Mesenchymal stem cell (in vitro differentiated cells and primary cell): Measurements from ENCODE around the gene CACNA2D3.
"Not testable (repeated sequence)": the region's sequence is repeated elsewhere in the genome, so short reads cannot be mapped to it uniquely, and the experiment has no call there.

Experiments
- DNase-seq: peaks from one replicate; pipeline ENCODE4 v3.0.0-alpha.2; 2013
- H2AFZ ChIP-seq: one replicate; pipeline ENCODE4 v1.6.1; 2013; ENCODE audit warnings: low read depth, mild to moderate bottlenecking, control low read depth, inconsistent platforms, low read length, moderate library complexity
- H2AK5ac ChIP-seq: 2 replicates; pipeline ENCODE4 v1.6.1; 2013; ENCODE audit warnings: low read length, moderate library complexity, mild to moderate bottlenecking, inconsistent platforms; ENCODE audit not compliant: severe bottlenecking
- H2BK120ac ChIP-seq: one replicate; pipeline ENCODE4 v1.6.1; 2013; ENCODE audit warnings: low read depth, mild to moderate bottlenecking, inconsistent platforms, low read length, moderate library complexity
- H2BK12ac ChIP-seq, 2 experiments: one replicate each; pipeline ENCODE4 v1.6.1; 2013; ENCODE audit warnings: inconsistent platforms in 2 of 2, low read length in 2 of 2, mild to moderate bottlenecking in 2 of 2, moderate library complexity in 2 of 2, control low read depth in 1 of 2
- H2BK15ac ChIP-seq: one replicate; pipeline ENCODE4 v1.6.1; 2013; ENCODE audit warnings: mild to moderate bottlenecking, low read depth, inconsistent platforms; ENCODE audit not compliant: poor library complexity, severe bottlenecking
- H2BK5ac ChIP-seq: 2 replicates; pipeline ENCODE4 v1.6.1; 2013; ENCODE audit warnings: low read depth, mild to moderate bottlenecking, low read length, control low read depth, inconsistent platforms; ENCODE audit not compliant: poor library complexity, severe bottlenecking
- H3K14ac ChIP-seq, 2 experiments: one replicate each; pipeline ENCODE4 v1.6.1; 2013; ENCODE audit warnings: inconsistent platforms in 2 of 2, low read length in 2 of 2, control low read depth in 1 of 2, mild to moderate bottlenecking in 1 of 2, moderate library complexity in 1 of 2
- H3K18ac ChIP-seq, 2 experiments: one replicate each; pipeline ENCODE4 v1.6.1; 2013; ENCODE audit warnings: inconsistent platforms in 2 of 2, low read length in 2 of 2, control low read depth in 1 of 2, low read depth in 1 of 2, mild to moderate bottlenecking in 1 of 2
- H3K23ac ChIP-seq, 2 experiments: one replicate each; pipeline ENCODE4 v1.6.1; 2013; ENCODE audit warnings: inconsistent platforms in 2 of 2, low read length in 2 of 2, mild to moderate bottlenecking in 2 of 2, moderate library complexity in 2 of 2, control low read depth in 1 of 2
- H3K27ac ChIP-seq: 2 replicates; pipeline ENCODE4 v1.5.1; 2013; ENCODE audit warnings: mild to moderate bottlenecking, moderate library complexity, low read length, control low read depth, inconsistent platforms; ENCODE audit not compliant: poor library complexity, severe bottlenecking
- H3K27me3 ChIP-seq, 2 experiments: 2 replicates each; pipeline versions ENCODE4 v1.6.1 to v1.7.0; 2013; ENCODE audit warnings: low read length in 2 of 2, mild to moderate bottlenecking in 2 of 2, moderate library complexity in 2 of 2, control low read depth in 1 of 2, inconsistent platforms in 1 of 2; ENCODE audit not compliant: control insufficient read depth in 1 of 2, insufficient read depth in 1 of 2
- H3K36me3 ChIP-seq, 2 experiments: 2 replicates each; pipeline versions ENCODE4 v1.6.1 to v1.7.0; 2013; ENCODE audit warnings: low read length in 2 of 2, control low read depth in 1 of 2, inconsistent platforms in 1 of 2, low read depth in 1 of 2, mild to moderate bottlenecking in 1 of 2; ENCODE audit not compliant: insufficient read depth in 2 of 2, control insufficient read depth in 1 of 2
- H3K4ac ChIP-seq, 2 experiments: one replicate each; pipeline ENCODE4 v1.6.1; 2013; ENCODE audit warnings: inconsistent platforms in 2 of 2, low read length in 2 of 2, mild to moderate bottlenecking in 2 of 2, moderate library complexity in 2 of 2, control low read depth in 1 of 2, low read depth in 1 of 2
- H3K4me1 ChIP-seq: 2 replicates; pipeline ENCODE4 v1.6.1; 2013; ENCODE audit warnings: low read depth, low read length, control low read depth; ENCODE audit not compliant: control insufficient read depth, insufficient read depth
- H3K4me2 ChIP-seq: 2 replicates; pipeline ENCODE4 v1.6.1; 2013; ENCODE audit warnings: low read length, mild to moderate bottlenecking, inconsistent platforms; ENCODE audit not compliant: poor library complexity, severe bottlenecking
- H3K4me3 ChIP-seq, 2 experiments: 2 replicates each; pipeline versions ENCODE4 v1.5.1 to v1.7.0; 2013; ENCODE audit warnings: low read length in 2 of 2, mild to moderate bottlenecking in 2 of 2, control low read depth in 1 of 2, low read depth in 1 of 2; ENCODE audit not compliant: insufficient read depth in 1 of 2
- H3K79me1 ChIP-seq: replicated peaks from 2 replicates; pipeline ENCODE4 v1.6.1; 2013; ENCODE audit warnings: mild to moderate bottlenecking, control low read depth, low read length, inconsistent platforms; ENCODE audit not compliant: poor library complexity, severe bottlenecking
- H3K9ac ChIP-seq: 2 replicates; pipeline ENCODE4 v1.7.0; 2013; ENCODE audit warnings: mild to moderate bottlenecking, low read length, moderate library complexity
- H3K9me3 ChIP-seq: 2 replicates; pipeline ENCODE4 v1.7.0; 2013; ENCODE audit warnings: mild to moderate bottlenecking, low read length; ENCODE audit not compliant: control insufficient read depth
- H4K8ac ChIP-seq: one replicate; pipeline ENCODE4 v1.6.1; 2013; ENCODE audit warnings: inconsistent platforms, mild to moderate bottlenecking, low read length, moderate library complexity
- H4K91ac ChIP-seq: one replicate; pipeline ENCODE4 v1.6.1; 2013; ENCODE audit warnings: mild to moderate bottlenecking, low read length, inconsistent platforms
- WGBS: methylation state at CpG from one replicate; pipeline ENCODE4 v1.1.7; 2013; ENCODE audit warnings: mixed read lengths; 5-methylcytosine and 5-hydroxymethylcytosine counted together

CACNA2D3 gene

GRCh38 chr3:54977439-54977838 is 855.1 kb downstream of the CACNA2D3 start:
- Histone ChIP-seq H2BK5ac (no peak overlapping the region), H4K8ac (no peak overlapping the region), H3K27me3 (peaks cover 0 to 11% of the 10 kb centered on the region in 2 experiments), H3K18ac (no peak overlapping the region), H2AK5ac (no peak overlapping the region), H3K4ac (no peak overlapping the region), H2AFZ (no peak overlapping the region), H3K4me3 (no peak overlapping the region), H3K27ac (no peak overlapping the region), H3K79me1 (no peaks in the 10 kb centered on the region), H2BK15ac (no peak overlapping the region), H2BK12ac (no peak overlapping the region), H3K23ac (no peak overlapping the region), H3K4me1 (peaks cover 4% of the 10 kb centered on the region), H3K9me3 (no peaks in the 10 kb centered on the region), H3K9ac (no peak overlapping the region), H3K36me3 (no peaks in the 10 kb centered on the region), H3K4me2 (no peak overlapping the region), H2BK120ac (no peak overlapping the region), H3K14ac (no peak overlapping the region), H4K91ac (no peak overlapping the region)
- DNase-seq, result no peak
- no CpG with 5 or more reads among the region's 1 CpG for WGBS

DNA sequence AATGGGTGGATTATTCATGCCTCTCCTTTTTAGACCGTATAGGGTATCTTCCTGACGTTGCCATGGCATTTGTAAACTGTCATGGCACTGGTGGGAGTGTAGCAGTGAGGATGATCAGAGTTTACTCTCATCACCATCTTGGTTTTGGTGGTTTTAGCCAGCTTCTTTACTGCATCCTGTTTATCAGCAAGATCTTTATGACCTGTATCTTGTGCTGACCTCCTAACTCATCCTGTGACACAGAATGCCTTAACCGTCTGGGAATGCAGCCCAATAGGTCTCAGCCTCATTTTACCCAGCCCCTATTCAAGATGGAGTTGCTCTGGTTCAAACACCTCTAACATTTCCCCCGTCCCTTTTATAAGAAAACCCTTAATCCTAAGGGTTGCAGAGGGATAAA is 855.6 kb downstream of the CACNA2D3 start:
- not testable (repeated sequence) for H3K4me2 ChIP-seq, H4K91ac ChIP-seq, H2AK5ac ChIP-seq, H3K18ac ChIP-seq, H3K4me3 ChIP-seq, H3K79me1 ChIP-seq, H2BK120ac ChIP-seq, H2BK12ac ChIP-seq, H4K8ac ChIP-seq, H3K4ac ChIP-seq, H3K9ac ChIP-seq, H3K4me1 ChIP-seq, H3K14ac ChIP-seq, H2AFZ ChIP-seq, DNase-seq, H3K23ac ChIP-seq, H3K9me3 ChIP-seq, H3K27ac ChIP-seq, H3K36me3 ChIP-seq, H2BK5ac ChIP-seq, H2BK15ac ChIP-seq
- H3K27me3 ChIP-seq, result peaks cover 0 to 11% of the 10 kb centered on the region in 2 experiments
- 54% methylated on average over 3 of the region's 4 CpGs for WGBS

DNA sequence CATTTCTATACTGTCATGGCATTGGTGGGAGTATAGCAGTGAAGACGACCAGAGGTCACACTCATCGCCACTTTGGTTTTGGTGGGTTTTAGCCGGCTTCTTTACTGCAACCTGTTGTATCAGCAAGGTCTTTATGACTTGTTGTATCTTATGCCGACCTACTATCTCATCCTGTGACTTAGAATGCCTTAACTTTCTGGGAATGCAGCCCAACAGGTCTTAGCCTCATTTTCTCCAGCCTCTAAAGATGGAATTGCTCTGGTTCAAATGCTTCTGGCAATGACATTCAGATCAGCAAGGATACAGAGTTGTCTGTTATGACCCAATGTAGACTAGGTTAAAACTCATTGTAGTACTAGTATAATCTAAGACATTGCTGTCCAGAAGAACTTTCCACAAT is 860.5 kb downstream of the CACNA2D3 start:
- Histone ChIP-seq H3K23ac (no peak overlapping the region), H3K9me3 (no peaks in the 10 kb centered on the region), H3K79me1 (no peaks in the 10 kb centered on the region), H2BK12ac (no peak overlapping the region), H3K4me2 (no peak overlapping the region), H4K91ac (no peak overlapping the region), H2BK15ac (no peak overlapping the region), H3K18ac (no peak overlapping the region), H2BK5ac (no peak overlapping the region), H3K4me1 (no peaks in the 10 kb centered on the region), H3K27ac (no peak overlapping the region), H2BK120ac (no peak overlapping the region), H3K27me3 (no peaks in the 10 kb centered on the region), H3K14ac (no peak overlapping the region), H2AK5ac (no peak overlapping the region), H4K8ac (no peak overlapping the region), H3K9ac (no peak overlapping the region), H3K4me3 (no peak overlapping the region), H3K36me3 (no peaks in the 10 kb centered on the region), H3K4ac (no peak overlapping the region), H2AFZ (no peak overlapping the region)
- DNase-seq, result no peak
- WGBS, result 97% methylated on average over 4 of the region's 4 CpGs

- no peak overlapping the region for H3K4ac ChIP-seq
- H3K79me1 ChIP-seq, result no peaks in the 10 kb centered on the region
- H2AFZ ChIP-seq, result no peak overlapping the region
- no peak overlapping the region for H3K4me3 ChIP-seq
- H2BK5ac ChIP-seq, result no peak overlapping the region
- no peak for DNase-seq
- peaks cover 4% of the 10 kb centered on the region for H3K4me1 ChIP-seq
- H2BK12ac ChIP-seq, result no peak overlapping the region
- H3K36me3 ChIP-seq, result no peaks in the 10 kb centered on the region
- H3K4me2 ChIP-seq, result no peak overlapping the region
- H3K9me3 ChIP-seq, result no peaks in the 10 kb centered on the region
- no peak overlapping the region for H3K14ac ChIP-seq
- no peak overlapping the region for H3K18ac ChIP-seq
- H2BK120ac ChIP-seq, result no peak overlapping the region
- H2AK5ac ChIP-seq, result no peak overlapping the region
- H4K8ac ChIP-seq, result no peak overlapping the region
- H2BK15ac ChIP-seq, result no peak overlapping the region
- no peak overlapping the region for H3K9ac ChIP-seq
- no peak overlapping the region for H4K91ac ChIP-seq
- H3K27me3 ChIP-seq, result no peaks in the 10 kb centered on the region
- H3K23ac ChIP-seq, result no peak overlapping the region
- H3K27ac ChIP-seq, result no peak overlapping the region
- 71% methylated on average over 4 of the region's 5 CpGs for WGBS
Observed at GRCh38 chr3:54983266-54984099, 861.1 kb downstream of the CACNA2D3 start.
